NCI-H1417 treated with DMSO at 0.1 percent for 48 hours (cell line): Measurements from ENCODE around the gene BBS9.

Source experiments
- DNase-seq: peaks from one replicate; lab custom pipeline; 2025; lab: John Stamatoyannopoulos, UW

The BBS9 gene

DNA sequence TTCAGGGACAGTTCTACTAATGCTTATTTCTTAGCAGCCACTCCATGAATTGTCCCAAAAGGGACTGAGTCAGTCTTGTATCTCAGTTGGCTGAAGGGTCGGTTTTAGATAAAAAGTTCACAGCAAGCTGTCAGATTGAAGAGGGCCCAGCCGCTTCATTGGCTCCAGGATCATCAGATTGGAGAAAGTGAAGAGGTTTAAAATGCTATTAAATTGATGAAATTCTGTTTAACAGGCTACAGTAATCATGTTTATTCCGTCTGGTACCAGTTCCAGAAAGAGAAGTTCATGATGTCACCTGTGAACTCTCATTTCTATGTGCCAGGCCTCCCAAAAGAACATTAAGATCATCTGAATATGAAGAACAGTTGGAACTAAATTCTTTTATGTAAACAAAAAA lies 481.6 kb downstream of the BBS9 start:
- no peak for DNase-seq

DNA sequence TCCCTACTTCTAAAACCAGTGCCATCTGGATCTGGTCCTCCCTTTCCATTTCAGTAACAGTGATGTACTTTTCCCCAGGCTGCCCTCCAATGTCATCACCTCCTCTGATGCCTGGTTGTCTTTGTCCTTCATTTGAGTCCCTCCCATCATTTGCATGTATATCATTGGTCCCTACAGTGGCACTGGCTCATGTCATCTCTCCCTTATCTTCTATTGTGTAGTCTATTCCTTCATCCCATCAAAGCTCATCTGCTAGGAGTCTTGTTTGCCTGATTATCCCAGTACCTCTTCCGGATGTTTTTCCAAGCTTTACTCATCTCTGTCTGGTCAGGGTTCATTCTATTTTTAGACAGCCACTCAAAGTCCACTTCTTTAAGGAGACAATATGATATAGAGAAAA lies 483.1 kb downstream of the BBS9 start:
- DNase-seq: no peak

DNA sequence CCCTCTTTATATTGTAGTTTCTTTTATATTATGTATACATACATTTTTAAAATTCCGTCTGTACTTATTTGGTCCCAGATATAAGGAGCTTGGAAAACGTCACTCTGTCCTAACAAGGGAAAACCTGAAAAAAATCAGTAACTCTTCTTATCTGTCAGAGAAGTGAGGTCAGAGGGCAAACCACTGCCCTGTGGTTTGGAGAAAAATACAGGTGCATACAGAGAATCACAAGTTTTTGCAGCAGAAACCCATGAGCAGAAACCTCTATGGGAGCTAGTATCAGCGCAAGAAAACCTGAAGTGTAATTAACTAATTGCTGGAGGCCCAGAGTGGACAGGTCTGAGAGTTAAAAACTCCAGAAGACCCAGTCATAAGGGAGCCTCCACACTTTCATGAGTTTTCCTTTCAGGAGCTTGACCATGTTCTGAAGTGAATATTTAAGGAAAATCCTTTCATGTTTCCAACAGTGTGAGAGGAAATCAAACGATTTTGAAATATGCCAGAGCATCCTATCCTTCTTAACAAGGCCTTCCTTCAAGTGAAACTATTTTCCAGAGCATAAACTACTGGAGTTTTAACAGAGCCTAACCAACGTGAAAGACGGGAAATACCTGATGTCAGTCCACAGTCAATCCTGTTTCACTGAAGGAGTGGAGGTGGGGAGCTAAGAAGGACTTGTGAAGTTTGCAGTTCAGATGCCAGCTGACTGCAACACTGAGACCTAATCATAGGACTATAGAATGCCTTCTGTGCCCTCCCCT lies 485.2 kb downstream of the BBS9 start:
- DNase-seq: no peak

GRCh38 chr7:33616752-33617151 lies 487.4 kb downstream of the BBS9 start:
- no peak for DNase-seq

GRCh38 chr7:33619264-33619663 lies 489.9 kb downstream of the BBS9 start:
- DNase-seq: no peak

GRCh38 chr7:33623267-33623666 lies 493.9 kb downstream of the BBS9 start:
- no peak for DNase-seq

DNA sequence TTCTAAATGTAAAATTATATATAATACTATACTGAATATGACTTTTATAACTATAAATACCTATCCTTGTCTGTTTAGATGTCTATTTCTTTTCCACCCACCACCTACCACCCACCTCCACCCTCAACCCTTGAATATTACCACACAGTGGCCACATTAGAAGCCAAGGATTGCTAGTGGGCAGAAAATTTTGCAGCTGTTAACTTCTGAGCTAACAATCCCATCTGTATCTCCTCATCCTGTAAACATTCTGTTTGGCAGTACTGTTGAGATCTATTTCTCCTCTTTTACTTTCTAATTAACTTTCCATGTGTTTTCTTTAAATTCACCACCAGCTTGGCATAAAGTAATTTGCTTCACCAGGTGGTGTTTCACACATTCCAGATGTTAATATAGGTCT lies 494.9 kb downstream of the BBS9 start:
- DNase-seq: no peak

DNA sequence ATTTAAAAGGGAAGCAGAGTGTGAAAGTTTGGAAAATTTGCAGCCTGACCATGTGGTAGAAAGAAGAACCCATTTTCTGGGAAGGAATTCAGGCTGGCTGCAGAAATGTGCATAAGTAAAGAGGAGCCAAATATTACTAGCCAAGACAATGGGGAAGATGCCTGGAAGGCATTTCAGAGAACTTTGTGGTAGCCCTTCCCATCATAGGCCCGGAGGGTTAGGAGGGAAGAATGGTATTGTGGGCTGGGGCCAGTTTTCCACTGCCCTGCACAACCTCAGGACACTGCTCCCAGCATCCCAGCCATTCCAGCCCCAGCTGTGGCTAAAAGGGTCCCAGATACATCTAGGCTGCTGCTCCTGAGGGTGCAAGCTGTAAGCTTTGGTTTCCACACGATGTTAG lies 497.5 kb downstream of the BBS9 start:
- DNase-seq: no peak

DNA sequence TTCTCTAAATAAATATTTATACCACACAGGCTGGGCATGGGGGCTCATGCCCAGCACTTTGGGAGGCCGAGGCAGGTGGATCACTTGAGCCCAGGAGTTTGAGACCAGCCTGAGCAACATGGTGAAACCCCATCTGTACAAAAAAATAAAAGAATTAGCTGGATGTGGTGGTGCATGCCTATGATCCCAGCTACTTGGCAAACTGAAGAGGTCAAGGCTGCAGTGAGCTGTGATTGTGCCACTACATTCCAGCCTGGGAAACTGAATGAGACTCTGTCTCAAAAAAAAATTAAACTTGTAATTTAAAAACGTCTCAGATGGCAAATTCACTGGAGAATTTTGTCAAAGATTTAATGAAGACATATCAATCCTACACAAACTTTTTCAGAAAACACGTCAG lies 498.4 kb downstream of the BBS9 start:
- DNase-seq: no peak

DNA sequence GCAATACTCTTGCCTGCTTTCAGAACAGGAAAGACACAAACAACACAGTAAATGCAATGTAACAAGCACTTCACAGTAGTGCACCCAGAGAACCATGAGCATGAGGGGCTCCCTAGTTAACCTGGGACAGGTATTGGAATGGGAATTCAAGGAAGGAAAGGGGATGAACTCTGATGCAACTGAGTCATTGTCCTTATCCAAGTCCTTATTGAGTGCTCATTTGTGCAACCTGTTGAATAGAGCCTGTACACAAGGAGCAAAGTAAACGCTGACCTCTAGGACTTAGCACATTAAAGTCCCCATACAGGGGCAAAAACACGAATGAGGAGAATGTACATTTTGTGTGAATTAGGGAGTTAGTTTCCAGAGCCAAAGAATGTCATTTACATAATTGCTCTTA lies 499.5 kb downstream of the BBS9 start:
- no peak for DNase-seq

DNA sequence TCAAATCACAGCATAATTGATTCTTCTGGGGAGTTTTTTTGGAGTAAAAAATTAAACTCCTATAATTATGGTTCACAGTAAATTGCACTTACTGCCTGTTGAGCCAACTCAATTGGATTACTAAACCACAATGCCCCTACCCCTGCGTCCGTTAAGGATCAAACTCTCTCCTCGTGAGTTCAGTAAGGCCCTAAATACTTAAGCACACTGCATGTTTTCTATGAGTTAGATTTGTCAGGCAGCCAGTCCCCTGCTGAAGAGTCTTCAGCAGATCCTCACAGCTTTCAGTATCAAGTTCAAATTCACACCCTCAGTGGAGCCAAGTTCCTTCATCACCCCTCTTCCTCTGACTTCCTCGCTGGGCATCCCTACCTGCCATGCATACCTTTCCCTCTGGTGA lies 501.0 kb downstream of the BBS9 start:
- no peak for DNase-seq

DNA sequence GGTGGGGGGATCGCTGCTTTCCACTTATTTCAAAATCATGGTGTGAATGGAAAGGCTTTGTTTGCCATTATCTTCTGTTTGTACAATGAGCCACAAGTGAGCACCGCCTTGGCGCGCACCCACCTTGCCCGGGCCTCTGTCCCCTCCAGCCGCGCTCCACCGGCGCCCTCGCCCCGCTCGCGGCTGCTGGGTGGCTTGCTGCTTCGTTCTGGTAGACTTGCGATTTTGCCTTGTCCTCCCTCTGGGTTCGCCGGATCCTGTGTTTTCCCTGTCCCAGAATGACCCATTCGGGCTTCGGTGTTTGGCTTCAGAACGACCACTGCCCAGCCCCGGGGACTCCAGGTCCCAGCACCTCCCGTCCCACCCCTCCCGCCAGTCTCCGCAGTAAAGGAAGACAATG lies 503.0 kb downstream of the BBS9 start:
- DNase-seq: no peak

DNA sequence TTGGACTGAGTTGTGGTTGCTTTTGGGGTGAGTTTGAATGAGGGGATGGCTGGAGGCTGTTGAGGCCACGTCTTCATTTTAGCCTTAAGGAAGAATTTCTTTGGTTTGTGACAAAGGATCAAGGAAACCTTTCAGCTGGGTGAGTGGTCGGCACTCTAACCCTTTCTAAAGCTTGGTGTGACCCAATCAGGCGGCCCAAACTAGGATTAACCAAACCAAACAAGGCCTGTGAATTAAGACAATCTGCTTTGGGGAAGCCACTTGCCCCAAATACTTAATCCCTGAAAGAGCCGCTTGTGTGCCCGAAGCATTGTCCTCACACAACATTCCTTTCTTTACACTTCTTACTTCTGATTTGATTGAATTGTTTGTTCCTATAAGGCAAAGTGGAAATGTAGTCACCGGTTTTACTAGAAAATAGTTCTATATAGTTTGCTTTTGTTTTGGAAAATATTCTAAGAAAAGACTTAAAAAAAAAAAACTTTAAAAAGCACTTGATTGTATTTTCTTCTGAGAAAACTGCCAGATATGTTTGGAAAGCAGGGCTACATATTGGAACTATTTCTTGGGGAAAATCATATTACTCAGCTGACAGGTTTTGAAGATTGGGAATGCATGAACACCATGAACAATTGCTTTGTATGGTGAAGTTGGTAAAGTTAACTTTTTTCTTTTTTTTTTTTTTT lies 503.6 kb downstream of the BBS9 start:
- no peak for DNase-seq

GRCh38 chr7:33634606-33635005 lies 505.2 kb downstream of the BBS9 start:
- no peak for DNase-seq

GRCh38 chr7:33636359-33636758 lies 507.0 kb downstream of the BBS9 start:
- no peak for DNase-seq

GRCh38 chr7:33639552-33640197 lies 510.3 kb downstream of the BBS9 start:
- DNase-seq: no peak

DNA sequence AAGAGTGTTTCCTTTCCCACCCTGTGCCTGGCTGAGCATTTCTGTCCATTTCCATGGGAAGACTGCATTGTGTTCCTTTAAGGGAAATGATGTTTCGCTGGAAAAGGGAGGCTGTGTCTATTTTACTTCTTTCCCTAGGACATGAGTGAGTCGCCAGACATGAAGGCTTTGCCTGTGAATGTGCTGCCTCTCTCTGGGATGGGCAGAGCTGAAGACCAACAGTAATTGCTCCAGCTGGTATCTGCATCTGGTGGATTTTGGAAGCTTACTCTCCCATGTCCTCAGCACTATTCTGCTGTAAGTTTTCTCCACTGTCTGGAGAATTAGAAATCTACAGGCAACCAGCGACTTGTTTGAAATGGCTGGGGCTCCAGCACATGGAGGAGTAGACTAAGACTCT lies 511.4 kb downstream of the BBS9 start:
- DNase-seq: no peak

GRCh38 chr7:33642312-33642711 lies 512.9 kb downstream of the BBS9 start:
- DNase-seq: no peak

DNA sequence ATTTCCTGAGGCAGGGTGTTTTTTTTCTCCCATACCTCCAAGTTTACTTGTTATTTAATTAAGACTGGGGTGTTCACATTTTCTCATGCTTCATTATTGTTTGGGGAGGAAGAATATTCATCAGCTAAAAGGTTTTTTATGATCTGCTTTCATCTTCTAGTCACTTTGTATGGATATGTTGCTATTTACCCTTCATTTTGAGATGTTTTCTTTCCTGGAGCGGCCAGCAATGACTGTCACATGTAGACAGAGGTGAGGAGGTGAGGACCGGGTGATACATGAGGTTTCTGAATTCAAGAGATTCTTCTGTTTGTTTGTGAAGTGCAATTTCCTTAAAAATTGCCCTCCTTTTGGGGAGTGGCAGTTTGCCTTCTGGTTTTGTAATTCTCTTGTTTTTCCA lies 514.2 kb downstream of the BBS9 start:
- no peak for DNase-seq

DNA sequence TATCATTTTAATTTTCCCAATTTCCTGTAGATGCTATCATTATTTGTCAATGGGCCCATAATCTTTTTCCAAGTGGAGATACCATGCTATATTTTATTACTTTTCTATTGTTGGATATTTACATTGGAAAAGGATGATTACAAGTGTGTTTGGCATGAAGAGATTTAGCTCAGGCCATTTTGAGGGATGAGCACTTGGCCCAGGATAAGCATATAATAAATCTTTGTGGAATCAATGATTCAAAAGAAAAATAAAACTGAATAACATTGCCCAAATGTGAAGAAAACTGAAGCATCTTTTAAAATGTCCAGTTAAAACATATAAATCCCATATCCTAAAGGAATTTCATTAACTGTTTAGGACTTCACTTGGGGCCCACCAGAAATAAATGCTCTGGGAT lies 515.1 kb downstream of the BBS9 start:
- no peak for DNase-seq

DNA sequence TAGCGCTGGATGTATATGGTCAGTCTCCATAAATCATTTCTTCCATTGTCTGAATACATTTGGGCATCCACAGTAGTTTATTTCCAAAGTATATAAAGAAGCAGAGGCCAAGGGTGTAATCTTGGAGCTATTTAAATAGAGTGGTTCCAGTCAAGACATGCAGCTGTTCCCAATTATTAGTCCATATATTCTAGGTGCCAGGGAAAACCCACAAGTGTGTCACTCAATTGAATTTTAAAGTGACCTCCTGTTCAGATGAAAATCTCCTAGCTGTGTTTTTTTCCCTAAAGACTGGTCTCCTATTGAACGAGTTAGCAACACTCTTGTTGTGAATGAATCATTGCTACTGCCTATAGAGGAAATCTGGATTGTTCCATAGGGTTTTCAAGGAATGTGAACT lies 515.7 kb downstream of the BBS9 start:
- no peak for DNase-seq

- DNase-seq: no peak
Measured at GRCh38 chr7:33646166-33646565, 516.8 kb downstream of the BBS9 start.

DNA sequence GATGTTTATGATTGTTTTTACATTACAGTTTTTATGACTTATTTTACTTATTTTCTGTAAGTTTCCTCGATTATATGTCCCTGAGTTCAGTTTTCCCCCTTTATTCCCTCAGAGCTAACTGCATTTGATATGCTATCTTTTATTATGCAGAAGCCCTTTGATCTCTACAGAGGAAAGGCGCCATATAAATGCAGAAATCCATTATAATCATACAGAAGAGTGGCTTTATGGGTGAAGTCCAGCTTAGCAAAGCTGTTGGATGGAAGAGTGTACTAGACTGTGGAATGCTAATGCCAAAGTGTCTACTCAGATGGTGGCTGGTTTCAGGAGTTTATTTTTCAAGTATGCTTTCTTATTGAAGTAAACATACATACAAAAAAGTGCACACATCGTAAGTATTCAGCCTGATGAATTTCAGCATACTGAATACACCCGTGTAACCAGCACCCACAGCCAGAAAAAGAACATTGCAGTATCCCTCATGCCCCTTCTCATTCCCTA lies 517.6 kb downstream of the BBS9 start:
- DNase-seq: no peak
